ENCODE measurements around the gene CYREN. TPM values are rescaled to one million over a fixed set of nuclear protein-coding genes. Genes with fewer than 3 reads are reported as not detected.

Gene CYREN
- total RNA-seq = 39.0 and 48.7 TPM in 2 replicates

GRCh38 chr7:135170274-135170997, at the start of gene CYREN:
Gene CYREN (minus strand): TSS chr7:135170707. CDS start chr7:135168922, 1,785 bp downstream.

GRCh38 chr7:135211179-135211945, 40.9 kb upstream of the CYREN start, which contains the start of gene WDR91:
Gene WDR91 (minus strand): TSS chr7:135211526. CDS start chr7:135211502, 24 bp downstream.

GRCh38 chr7:135147899-135148721, 22.4 kb downstream of the CYREN start, which contains the start of gene TMEM140:
Gene TMEM140 (plus strand): TSS chr7:135148072. CDS start chr7:135164442, 16,370 bp downstream.

Small RNAs within 50 kb of the gene (small RNA-seq; reads per million reads assigned to genes)
- gene MIR6509 = not detected

Other genes starting within 250 kb of the CYREN start
- gene AGBL3, start 184.2 kb downstream of the CYREN start, total RNA-seq = 0.73 and 1.3 TPM in 2 replicates
- gene TMEM140, start 22.6 kb downstream of the CYREN start, total RNA-seq = 3.1 and 4.7 TPM in 2 replicates
- gene WDR91, start 40.8 kb upstream of the CYREN start, total RNA-seq = 9.0 and 20.9 TPM in 2 replicates
- gene STRA8, start 63.1 kb upstream of the CYREN start, total RNA-seq = not detected in 2 replicates